Psoas muscle (tissue), 8 donors: ENCODE measurements around the gene FGD1. TPM values are rescaled to one million over a fixed set of nuclear protein-coding genes. Genes with fewer than 3 reads are reported as not detected.
"Not testable (repeated sequence)": the region's sequence is repeated elsewhere in the genome, so short reads cannot be mapped to it uniquely, and the experiment has no call there.

Source experiments
- ATAC-seq, 4 donors: fragments of 200-7000 bp; cut with Tn5 transposase; one replicate each; pipeline ENCODE4 v1.9.1; 2020; ENCODE audit warnings: moderate library complexity in 3 of 4, mild to moderate bottlenecking in 2 of 4
- DNase-seq, 2 donors: peaks; one replicate each; pipeline ENCODE4 v3.0.0-alpha.2; 2020
- H3K27ac ChIP-seq: fragments of 200-600 bp; one replicate; pipeline ENCODE4 v1.8.0; 2022
- H3K27me3 ChIP-seq, 3 donors: fragments of 200-600 bp in 1 of 3; one replicate each; pipeline versions ENCODE4 v1.6.1 to v1.8.0; 2013 to 2022; ENCODE audit warnings: low read length in 2 of 3, mild to moderate bottlenecking in 2 of 3, moderate library complexity in 1 of 3; ENCODE audit not compliant: insufficient read depth in 3 of 3
- H3K36me3 ChIP-seq, 2 donors: fragments of 200-600 bp in 1 of 2; one replicate each; pipeline versions ENCODE4 v1.6.1 to v1.8.0; 2013 to 2022; ENCODE audit warnings: low read depth in 1 of 2, mild to moderate bottlenecking in 1 of 2, moderate library complexity in 1 of 2; ENCODE audit not compliant: insufficient read depth in 1 of 2
- H3K4me1 ChIP-seq: fragments of 200-600 bp; one replicate; pipeline ENCODE4 v1.8.0; 2022
- H3K4me3 ChIP-seq: fragments of 200-600 bp; one replicate; pipeline ENCODE4 v1.8.0; 2022; ENCODE audit warnings: mild to moderate bottlenecking
- H3K9me3 ChIP-seq: fragments of 200-600 bp; one replicate; pipeline ENCODE4 v1.8.0; 2022
- whole genome bisulfite sequencing, 3 donors: extraction: QIAGEN DNeasy Blood & Tissue Kit; methylation state at CpG; one replicate each; pipeline versions ENCODE4 v1.1.6 to v1.1.7; 2013; 5-methylcytosine and 5-hydroxymethylcytosine counted together
- intact Hi-C, 2 donors: fragments of 100-400 bp; cut with DNase I; formaldehyde crosslinking; loops; one replicate each; pipeline versions ENCODE4 v1.11.0 to v1.14.2; 2022
- long read RNA-seq, 2 donors: library from polyadenylated mRNA; unstranded; transcript quantifications; one replicate each; pipeline ENCODE4 v2.0.0, GENCODE V29; 2021
- polyA plus RNA-seq, 3 donors: library from polyadenylated mRNA; stranded (reverse); fragments of 200-250 nt; gene quantifications; one replicate each; pipeline ENCODE4 v1.2.3, GENCODE V29; 2013
- total RNA-seq, 4 donors: library from RNA; stranded (reverse); fragmentation: NEBNext Ultra II Directional in 2 of 4; extraction: Animal tissue kit (Norgen Biotek cat#: 25700) in 2 of 4; gene quantifications; one replicate each; pipeline versions ENCODE4 v1.2.1 to v1.2.4, GENCODE V29; 2021 to 2023
- TF ChIP-seq, protein P1 (sequence below): fragments of 200-600 bp; IDR thresholded peaks from one replicate; pipeline ENCODE4 v1.8.0; 2022; ENCODE audit warnings: antibody characterized with exemption
- donor health status: healthy with polysubstance abuse.
- donor health status: DM: no; HTN: no; CAD: no; lungs with moderate emphysema.
- donor health status: Bipolar disorder and iron deficiency.
- donor health status: healthy.
- donor health status: DM: yes; HTN: yes; CAD: no.
- donor health status: DM: no; HTN: no; CAD: no.
- donor health status: DM: no; HTN: no; CAD: no.
- donor health status: DM: yes; HTN: yes; CAD: no.

Gene FGD1
- total RNA-seq (1 to 10 TPM in 3 of 4 donors, under 1 TPM in 1; 0.84 to 2.1 (median 1.4) TPM), polyA plus RNA-seq (under 1 TPM; 0.38 to 0.42 (median 0.40) TPM)
- long read RNA-seq, donor 1, partial matches to known transcripts, result 3 of 4 reads
- long read RNA-seq, donor 1, other reads (novel, unspliced or antisense), result 1 of 4 reads
- long read RNA-seq, donor 2, partial matches to known transcripts, result 2 of 3 reads
- long read RNA-seq, donor 2, other reads (novel, unspliced or antisense), result 1 of 3 reads

DNA sequence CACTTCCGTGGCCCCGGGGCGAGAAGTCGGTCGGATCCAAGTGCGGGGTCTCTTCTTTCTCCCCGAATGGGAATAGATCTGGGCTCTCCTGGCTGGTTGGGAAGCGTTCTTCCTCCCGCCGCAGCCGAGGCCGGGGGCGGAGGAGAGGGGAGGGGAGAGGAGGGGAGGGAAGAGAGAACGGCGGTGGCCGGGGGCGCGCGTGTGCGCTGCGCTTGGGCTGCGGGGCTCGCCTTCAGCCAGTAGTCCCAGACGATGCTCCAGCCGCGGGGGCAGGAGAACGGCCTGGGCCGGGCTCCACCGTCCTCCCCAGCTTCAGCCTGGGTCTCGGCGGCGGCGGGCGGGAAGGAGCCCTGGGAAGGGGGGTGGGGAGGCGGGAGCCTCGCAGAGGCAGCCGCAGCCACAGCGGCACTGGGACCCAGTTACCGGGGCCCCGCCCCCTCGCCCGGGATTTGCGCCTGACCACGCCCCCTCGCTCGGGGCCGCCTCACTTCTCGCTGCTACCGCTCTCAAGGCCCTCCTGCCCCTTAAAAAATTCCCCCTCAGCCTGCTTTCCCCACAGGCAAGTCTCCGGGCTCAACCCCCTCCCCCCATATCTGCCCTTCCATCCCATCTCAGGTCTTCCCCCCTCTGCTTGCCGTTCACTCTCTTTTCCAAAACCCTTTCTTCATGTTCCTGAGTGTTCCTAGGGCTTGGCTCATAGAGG is at the start of gene FGD1:
Gene FGD1, minus strand, starts transcription at position 421 of the 703 bp plus-strand sequence. CDS start 802 bp downstream, outside the sequence.
- WGBS, 3 donors, result 1 to 41% (median 6%) methylated on average over 2 to 39 of the region's 51 CpGs
- ATAC-seq (peak; percentile 74 to 86 (median 82)), DNase-seq (peak; percentile 73 to 76)
- Histone ChIP-seq H3K27ac (peak within 1 kb of the TSS; percentile 23), H3K27me3 (peaks cover 0 to 29% (median 0%) of the 10 kb centered on the region in 3 donors), H3K36me3 (no peaks in the 10 kb centered on the region), H3K4me1 (no peaks in the 10 kb centered on the region), H3K9me3 (no peaks in the 10 kb centered on the region), H3K4me3 (peak within 1 kb of the TSS; percentile 63)
- TF ChIP-seq, protein P1, sequence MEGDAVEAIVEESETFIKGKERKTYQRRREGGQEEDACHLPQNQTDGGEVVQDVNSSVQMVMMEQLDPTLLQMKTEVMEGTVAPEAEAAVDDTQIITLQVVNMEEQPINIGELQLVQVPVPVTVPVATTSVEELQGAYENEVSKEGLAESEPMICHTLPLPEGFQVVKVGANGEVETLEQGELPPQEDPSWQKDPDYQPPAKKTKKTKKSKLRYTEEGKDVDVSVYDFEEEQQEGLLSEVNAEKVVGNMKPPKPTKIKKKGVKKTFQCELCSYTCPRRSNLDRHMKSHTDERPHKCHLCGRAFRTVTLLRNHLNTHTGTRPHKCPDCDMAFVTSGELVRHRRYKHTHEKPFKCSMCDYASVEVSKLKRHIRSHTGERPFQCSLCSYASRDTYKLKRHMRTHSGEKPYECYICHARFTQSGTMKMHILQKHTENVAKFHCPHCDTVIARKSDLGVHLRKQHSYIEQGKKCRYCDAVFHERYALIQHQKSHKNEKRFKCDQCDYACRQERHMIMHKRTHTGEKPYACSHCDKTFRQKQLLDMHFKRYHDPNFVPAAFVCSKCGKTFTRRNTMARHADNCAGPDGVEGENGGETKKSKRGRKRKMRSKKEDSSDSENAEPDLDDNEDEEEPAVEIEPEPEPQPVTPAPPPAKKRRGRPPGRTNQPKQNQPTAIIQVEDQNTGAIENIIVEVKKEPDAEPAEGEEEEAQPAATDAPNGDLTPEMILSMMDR, result no peak
- intact Hi-C loops, result no loop called here

DNA sequence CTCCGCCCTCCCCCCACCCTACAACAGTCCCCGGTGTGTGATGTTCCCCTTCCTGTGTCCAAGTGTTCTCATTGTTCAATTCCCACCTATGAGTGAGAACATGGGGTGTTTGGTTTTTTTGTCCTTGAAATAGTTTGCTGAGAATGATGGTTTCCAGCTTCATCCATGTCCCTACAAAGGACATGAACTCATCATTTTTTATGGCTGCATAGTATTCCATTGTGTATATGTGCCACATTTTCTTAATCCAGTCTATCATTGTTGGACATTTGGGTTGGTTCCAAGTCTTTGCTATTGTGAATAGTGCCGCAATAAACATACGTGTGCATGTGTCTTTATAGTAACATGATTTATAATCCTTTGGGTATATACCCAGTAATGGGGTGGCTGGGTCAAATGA is 46.2 kb upstream of the FGD1 start:
- intact Hi-C loops, H3K27ac ChIP-seq, H3K27me3 ChIP-seq, H3K9me3 ChIP-seq, H3K4me3 ChIP-seq, DNase-seq, ATAC-seq, H3K4me1 ChIP-seq: not testable (repeated sequence)
- peaks cover 5 to 93% of the 10 kb centered on the region in 2 donors for H3K36me3 ChIP-seq
- 94 to 100% (median 97%) methylated on average over 2 to 3 of the region's 4 CpGs for WGBS, 3 donors

DNA sequence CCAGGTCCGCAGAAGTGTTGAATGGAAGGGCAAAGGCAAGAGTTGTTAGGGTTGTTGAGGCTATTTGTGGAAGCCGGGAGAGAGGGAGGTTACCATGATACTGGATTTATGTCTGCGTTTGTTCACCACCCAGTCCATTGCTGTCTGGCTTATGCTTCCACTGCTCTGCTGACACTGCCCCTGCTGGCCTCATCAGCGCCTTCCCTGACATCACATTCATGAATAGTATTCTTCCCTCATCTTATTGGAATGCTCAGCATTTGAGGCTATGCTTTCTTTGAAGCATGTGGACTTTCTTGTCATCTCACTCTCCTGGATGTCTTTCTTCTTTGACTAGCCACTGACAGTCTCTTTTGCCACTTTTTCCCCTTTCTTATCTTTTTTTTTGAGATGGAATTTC is 44.3 kb upstream of the FGD1 start:
- H3K36me3 ChIP-seq, result peaks cover 5 to 86% of the 10 kb centered on the region in 2 donors
- 50 to 77% (median 72%) methylated on average over 4 of the region's 4 CpGs for WGBS, 3 donors
- ATAC-seq (peak; percentile 79 to 88 (median 84)), DNase-seq (no peak)
- H3K4me1 ChIP-seq, result no peaks in the 10 kb centered on the region
- no peak overlapping the region for H3K4me3 ChIP-seq
- TF ChIP-seq, protein P1, result no peak
- peak overlapping the region; percentile 57 for H3K27ac ChIP-seq
- no peaks in the 10 kb centered on the region for H3K9me3 ChIP-seq
- H3K27me3 ChIP-seq, result no peaks in the 10 kb centered on the region
- intact Hi-C loops, result no loop called here

DNA sequence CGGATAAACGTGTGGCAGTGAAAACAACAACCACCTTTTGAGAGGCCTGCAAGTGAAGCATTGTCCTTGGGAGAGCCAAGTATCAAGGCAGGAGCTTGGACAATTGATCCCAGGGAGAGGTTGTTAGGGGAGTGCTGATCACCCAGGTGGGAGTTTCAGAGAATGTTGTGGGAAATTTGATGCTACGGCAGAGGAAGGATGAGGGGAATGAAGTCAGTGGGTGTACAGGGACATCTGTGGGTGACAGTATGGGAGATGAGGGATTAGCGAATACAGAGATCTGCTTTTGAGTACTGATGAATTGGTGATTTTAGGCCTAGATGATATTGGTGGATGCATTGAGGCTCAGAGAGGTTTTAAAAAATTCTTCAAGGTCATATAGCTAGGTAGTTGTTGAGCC is 38.2 kb upstream of the FGD1 start:
- no peak overlapping the region for H3K27ac ChIP-seq
- peaks cover 3 to 47% of the 10 kb centered on the region in 2 donors for H3K36me3 ChIP-seq
- no peak overlapping the region for H3K4me3 ChIP-seq
- TF ChIP-seq, protein P1, result no peak
- no peak for DNase-seq
- peaks cover 0 to 7% (median 0%) of the 10 kb centered on the region in 3 donors for H3K27me3 ChIP-seq
- no peak for ATAC-seq
- 73 to 85% (median 78%) methylated on average over 4 of the region's 4 CpGs for WGBS, 3 donors
- intact Hi-C loops, result loop anchor here (5.0 to 10.0 kb wide), 2 partner anchors 92 to 1191 kb away; partner anchors contain the start of gene TSR2 (in 1 of the 2)
- H3K4me1 ChIP-seq, result no peaks in the 10 kb centered on the region
- H3K9me3 ChIP-seq, result no peaks in the 10 kb centered on the region

DNA sequence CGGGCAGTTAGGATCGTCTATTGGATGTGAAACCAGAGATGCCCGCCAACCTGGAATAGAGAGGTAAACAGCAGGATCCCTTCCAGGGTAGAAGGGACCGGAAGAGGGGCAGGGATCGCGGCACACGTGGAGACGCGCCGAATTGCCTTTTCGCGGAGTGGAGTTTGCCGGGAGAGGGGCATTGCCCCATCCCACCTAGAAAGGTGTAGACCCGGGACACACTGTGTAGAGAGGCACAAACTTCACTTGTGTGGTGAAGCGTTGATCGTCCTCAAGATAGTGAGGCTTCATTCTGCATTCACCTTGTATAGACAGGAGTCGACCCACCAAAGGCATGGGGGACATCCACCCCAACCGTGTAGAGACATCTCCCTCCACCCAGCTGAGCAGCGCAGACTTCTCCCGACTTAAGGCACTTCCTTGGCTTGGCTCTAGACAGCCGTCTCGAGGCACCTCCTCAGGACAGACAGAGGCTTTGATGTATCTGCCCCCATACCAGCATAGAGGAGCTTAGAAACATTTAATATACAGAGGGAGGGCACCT is 34.4 kb upstream of the FGD1 start:
- H3K4me1 ChIP-seq, result no peaks in the 10 kb centered on the region
- peak overlapping the region; percentile 84 for H3K27ac ChIP-seq
- H3K4me3 ChIP-seq, result peak overlapping the region; percentile 81
- H3K9me3 ChIP-seq, result no peaks in the 10 kb centered on the region
- TF ChIP-seq, protein P1, result no peak
- intact Hi-C loops, result loop anchor here (5.0 to 10.0 kb wide), 2 partner anchors 88 to 1194 kb away; partner anchors contain the start of gene TSR2 (in 1 of the 2)
- WGBS, 3 donors, result 0 to 31% (median 1%) methylated on average over 21 to 22 of the region's 22 CpGs
- DNase-seq (no peak), ATAC-seq (peak; percentile 46 to 71 (median 52))
- peaks cover 3 to 14% of the 10 kb centered on the region in 2 donors for H3K36me3 ChIP-seq
- peaks cover 0 to 7% (median 0%) of the 10 kb centered on the region in 3 donors for H3K27me3 ChIP-seq
